Stimulated activated CD8-positive, alpha-beta memory T cell treated with anti-CD3 and anti-CD28 coated beads, Interleukin-7, amount 100 ng/mL, for 4 hours (primary cell): ENCODE data around the gene GREM1.

Experiments used
- DNase-seq, 2 donors: peaks; one replicate each; pipeline ENCODE4 v3.0.0-alpha.2; 2020; ENCODE audit warnings: low read depth in 2 of 2

The GREM1 gene

DNA sequence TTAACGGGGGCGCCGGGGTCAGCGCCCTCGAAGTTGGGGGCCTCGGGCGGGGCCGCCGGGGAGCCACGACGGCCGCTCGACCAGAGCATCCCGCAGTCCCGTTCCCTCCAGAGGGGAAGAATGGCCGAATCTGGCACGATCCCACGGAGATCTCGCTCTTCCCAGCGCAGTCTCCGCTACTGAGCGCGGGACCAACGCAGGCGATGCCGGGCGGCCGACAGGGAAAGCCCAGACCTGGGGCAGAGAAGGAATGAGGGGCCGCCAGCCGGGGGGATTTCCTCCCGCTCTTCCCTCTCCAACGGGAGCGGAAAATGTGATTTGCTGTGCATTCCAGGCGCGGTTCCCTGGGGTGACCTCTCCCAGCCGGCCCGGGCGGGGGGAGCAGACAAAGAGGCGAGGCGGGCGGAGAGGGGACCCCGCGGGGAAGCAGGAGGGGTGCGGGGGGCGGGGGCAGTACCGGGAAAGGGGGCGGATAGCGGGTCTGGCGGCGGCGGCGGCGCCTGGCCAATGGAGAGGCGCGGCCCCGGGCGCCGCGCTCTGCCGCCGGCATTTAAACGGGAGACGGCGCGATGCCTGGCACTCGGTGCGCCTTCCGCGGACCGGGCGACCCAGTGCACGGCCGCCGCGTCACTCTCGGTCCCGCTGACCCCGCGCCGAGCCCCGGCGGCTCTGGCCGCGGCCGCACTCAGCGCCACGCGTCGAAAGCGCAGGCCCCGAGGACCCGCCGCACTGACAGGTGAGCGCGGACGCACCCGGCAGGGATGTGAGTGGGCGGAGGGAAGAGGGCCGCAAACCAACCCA lies at the start of gene GREM1:
TSS of gene GREM1 (plus strand) at position 579 of the 801 bp plus-strand sequence. CDS start 12,687 bp downstream, outside the sequence.
- no peak for DNase-seq

DNA sequence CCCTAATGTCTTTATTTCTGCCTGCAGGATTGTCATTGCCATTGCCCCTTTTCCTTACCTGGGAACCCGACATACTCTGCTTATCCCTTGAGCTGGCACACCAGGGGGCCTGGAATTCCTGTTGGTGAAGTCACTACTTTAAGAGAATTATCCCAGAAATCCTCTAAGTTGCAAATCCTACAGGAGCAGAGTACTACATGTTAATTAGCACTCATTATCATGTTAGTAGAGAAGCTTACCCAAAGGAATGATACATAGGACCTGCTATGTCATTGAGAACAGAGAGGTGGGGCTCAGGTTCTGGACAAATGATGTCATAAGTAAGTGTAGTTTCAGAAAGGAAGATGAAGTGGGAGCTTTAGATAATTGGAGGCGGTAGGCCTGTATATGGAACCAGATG lies 48.9 kb upstream of the GREM1 start:
- no peak for DNase-seq

DNA sequence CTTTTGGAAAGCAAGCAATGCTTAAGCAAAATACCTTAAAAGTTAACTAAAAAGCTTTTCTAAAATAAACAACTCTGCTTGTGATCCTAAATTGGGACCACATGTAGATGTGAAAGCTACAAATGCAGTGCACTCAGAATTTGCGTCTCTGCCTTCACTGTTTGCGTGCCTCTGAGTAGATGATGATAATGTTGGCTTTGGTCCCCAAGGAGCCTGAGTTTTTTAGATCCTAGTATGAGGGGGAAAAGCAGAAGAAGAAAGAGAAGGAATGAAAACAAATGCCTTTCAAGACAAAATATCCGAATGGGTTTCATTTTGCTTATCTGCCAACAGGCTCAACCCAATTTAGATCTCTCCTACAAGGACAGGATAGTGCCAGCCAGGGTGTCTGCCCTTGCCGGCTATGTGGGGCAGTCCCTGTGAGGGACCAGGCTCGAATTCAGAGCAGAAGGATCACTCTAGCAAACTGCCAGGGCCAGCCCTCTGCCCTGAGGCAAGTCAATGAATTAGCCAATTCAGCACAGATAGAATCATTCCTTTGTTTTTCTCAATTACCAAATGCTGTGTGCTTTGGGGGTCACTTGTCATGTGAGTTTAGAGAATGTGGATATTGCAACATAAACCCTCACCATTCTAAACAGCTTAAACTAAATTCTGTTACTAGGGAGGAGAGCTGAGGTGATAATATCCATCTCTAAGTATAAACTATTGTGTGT lies 47.8 kb upstream of the GREM1 start:
- no peak for DNase-seq

DNA sequence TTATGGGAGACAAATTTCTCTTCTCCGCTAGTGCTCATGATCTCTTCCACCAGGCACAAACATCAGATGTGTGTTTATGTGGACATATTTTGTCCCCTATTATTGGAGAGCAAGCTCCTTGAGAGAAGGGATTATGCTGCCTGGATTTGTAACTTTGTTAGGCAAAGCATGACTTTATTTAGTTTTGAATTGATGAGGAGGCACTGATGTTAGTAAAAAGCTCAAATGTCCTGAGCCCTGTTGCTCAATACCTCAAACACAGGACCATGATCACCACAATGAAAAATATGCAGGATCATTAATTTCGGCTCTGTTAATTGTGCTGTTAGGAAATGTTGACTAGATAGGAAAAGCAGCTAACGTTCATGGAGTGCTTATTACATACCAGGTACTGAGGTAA lies 47.2 kb upstream of the GREM1 start:
- no peak for DNase-seq

DNA sequence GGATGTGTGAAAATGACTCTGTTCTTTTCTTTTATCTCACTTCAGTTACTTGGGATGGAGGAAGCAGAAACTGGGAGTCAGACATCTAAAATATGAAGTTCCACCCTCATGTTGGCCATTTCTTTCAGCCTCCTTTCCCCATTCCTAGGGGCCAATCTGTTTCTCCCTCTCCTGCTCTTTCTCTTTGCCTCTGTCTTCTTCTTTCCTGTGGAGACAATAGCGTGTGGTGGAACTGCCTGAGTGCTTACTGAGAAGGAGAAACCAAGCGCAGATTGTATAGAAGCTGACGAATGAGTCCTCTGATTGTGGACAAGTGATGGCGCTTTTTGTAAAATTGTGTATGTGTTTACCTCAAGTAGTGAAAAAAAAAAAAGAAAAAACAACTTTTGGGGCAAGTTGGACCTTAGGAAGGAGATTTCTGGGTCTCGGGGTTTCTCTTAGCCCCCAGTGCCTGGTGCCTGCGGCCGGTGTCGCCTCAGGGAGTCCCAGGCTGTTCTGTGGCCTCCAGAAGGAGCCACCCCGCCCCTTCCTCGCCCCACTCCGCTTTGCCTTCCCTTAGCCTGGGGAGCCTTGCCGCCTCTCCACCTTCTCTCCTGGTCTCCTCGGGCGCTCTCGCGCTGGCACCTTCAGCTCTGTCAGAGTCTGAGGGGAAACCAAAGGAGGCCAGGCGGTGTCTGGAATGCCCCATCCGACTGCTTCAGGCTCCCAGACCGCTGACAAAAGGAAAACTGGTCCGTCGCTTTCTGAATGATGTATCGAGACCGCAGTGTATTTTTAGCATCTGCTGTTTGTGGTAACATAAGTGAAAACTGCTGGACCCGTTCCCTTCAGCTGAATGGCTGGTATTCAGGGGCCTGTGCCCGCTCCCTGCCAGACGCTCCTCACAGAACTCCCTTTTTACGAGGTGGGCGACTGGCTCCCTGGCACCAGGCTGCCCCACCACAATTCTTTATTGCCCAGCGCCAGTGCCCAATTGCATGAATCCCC lies 46.2 kb upstream of the GREM1 start:
- no peak for DNase-seq

DNA sequence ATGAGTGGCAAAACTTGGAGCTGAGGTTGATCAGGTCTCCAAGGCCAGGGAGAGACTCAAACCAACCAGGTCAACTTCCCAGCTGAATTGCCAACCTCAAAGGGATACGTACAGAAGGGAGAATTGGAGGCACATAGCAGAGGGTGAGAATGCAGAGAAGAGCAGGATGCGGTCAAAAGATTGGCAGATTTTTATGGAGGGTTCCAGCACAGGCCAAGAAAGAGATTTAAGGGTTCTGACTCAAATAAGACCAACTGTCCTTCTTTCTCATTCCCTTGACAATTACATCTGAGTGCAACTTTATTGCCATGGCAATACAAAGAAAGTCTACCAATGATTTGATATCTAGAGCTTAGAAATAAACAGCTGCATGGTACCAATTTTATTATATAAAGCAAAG lies 43.1 kb upstream of the GREM1 start:
- DNase-seq: no peak

DNA sequence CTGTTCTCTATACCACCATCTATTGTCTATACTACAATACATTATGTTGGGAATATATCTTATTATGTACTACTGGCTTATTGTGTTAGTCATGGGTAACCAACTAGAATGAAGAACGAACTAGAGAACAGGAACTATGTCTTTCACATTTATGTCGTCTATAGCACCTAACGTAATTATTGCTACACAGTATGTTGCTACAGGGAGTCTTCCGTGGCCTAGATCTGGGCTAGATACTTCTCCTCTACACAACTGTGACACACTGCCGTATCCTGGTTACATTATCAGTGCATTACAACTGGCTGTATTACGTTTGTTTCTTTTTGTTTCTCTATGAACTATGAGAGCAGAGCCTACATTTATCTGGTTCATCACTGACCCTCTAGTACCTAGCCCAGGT lies 42.3 kb upstream of the GREM1 start:
- no peak for DNase-seq

DNA sequence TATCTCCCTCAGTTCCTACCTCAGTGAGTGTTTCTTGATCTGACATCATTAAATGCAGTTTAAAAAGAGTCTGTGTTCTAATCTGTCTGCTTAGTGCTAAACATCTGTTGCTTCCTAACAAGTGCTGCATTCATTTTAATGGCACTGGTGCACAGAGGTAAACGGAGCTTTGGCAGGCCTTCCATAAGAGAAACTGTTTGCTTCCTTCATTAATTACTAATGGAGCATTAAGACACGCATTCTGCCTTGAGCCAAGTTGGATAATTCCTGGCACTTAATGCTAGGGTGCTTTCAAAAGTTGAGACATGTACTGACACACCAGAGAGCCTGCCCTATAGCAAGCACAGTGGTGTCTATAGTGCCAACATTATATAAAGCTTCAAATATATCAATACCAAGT lies 41.6 kb upstream of the GREM1 start:
- no peak for DNase-seq

DNA sequence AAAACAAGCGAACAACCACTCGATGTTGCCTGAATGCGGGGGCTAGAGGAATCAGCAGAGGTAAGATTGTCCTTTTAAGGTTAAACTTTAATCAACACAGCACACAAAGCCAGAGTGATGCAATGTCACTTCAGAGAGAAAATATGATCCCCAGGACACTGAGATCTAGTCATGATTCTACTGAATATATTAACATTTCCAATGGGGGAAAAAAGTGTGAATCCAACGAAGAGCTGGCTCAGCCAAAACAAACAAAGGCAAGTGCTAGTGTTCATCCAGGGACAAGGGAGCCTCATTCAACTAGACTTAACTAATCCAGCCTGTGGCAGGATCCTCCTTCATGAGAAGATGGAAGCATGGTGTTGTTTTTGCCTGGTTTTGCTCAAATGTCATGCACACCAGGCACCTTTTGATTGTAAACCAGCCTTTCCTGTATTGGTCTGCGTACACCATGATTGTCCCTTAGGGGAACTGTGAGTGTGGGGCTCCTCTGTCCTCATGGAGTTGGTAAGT lies 40.5 kb upstream of the GREM1 start:
- DNase-seq: no peak

DNA sequence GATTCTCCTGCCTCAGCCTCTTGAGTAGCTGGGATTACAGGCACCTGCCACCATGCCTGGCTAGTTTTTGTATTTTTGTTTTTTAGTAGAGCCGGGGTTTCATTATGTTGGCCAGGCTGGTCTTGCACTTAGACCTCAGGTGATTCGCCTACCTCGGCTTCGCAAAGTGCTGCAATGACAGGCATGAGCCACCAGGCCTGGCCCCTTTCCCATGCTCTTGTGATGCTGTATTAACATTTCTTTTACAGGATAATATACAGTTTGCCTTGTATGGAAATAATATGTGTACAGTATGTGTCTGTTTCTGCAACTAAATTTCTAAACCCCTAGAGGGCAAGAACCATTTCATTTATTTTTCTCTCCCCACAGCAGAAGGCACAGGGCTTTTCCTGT lies 38.5 kb upstream of the GREM1 start:
- DNase-seq: no peak

DNA sequence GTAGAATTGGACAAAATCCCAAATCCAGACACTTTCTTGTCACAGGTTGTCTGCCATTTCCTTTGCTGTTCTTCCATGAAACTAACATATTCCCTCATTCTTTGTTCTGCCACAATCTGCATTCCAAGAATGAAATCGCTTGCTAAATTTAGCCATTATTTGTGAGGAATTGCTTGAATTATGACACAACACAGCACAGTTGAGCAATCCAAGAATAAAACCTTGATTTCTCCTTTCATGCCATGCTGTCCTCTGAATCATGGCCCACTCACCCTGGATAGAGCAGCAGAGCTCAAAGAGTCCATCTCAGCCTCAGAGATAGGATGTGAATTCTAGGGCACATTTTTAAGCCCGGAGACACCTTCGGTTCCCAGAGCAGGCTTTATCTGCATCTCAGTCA lies 35.2 kb upstream of the GREM1 start:
- DNase-seq: no peak

DNA sequence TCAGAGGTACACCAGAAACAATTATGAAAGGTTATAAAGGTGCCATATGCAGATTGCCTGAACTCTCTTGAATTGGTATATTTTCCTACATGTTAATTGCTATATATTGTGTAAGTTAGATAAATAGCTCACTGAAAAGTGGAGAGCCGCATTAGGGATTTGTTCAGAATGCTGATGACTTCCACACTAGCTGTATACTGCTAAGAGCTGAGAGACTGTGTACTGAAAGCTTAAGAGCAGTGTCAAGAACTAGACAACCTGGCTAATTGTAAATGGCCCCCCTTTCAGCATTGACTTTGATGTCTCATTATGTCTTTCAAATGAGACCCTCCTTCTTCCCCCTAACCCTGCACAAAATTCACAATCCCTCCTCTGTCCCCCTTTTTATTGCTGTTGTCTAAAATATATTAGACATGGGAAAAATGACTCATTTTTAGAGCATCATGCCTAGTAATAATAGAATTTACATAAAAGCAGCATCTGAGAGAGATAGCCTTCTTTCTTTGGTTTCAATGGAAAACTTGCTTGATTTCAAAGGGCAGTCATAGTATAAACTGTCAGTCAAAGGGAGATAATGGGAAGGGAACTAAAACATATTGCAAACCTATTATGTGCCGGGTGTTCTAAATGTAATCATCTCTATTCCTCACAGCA lies 34.7 kb upstream of the GREM1 start:
- no peak for DNase-seq

DNA sequence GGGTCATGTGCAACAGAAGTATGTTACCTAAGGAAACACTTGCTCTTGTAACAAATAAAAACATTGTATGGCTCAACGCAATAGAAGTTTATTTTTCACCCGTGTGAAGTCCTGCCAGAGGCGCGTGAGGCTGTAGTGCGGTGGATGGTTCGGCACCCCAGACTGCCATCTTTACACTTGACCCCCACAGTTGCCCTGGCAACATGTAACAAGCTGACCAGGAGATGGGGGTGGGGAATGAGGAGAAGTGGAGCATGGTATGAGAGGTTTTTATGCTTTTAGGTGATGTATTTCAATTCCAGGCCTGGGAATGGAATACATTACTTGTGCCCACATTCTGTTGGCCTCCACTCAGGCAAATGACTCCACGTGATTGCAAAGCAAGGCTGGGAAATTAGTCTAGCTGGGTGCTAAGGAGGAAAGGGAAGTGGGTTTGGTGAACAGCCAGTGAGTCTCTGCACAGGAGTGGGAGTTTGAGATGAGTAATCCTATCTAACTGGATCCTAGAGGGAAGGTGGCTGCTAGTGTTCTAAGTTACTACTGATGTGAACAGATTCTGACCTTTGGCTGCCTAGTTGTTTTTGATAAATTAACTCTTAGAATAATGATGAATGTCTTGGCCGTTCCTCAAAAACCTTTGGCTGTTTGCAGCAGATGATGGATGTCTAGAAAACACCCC lies 33.8 kb upstream of the GREM1 start:
- DNase-seq: no peak

DNA sequence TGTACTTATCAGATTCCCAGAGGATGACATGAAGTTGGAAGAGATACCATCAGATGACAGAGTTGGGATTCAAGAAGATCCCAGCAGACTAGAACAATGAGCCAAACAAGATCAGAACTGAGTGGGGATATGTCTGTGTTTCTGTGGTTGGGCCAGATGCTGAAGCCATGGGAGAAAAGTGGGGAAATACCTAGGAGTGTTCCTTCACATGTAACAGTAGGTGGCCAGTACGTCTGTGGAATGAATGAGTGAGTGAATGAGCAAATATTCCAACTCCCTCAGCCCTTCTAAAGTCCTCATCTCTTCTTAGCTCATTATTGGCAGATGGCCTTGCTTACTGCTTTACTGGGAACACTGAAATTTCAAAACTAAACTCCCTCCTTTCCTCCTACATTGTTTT lies 32.2 kb upstream of the GREM1 start:
- no peak for DNase-seq

DNA sequence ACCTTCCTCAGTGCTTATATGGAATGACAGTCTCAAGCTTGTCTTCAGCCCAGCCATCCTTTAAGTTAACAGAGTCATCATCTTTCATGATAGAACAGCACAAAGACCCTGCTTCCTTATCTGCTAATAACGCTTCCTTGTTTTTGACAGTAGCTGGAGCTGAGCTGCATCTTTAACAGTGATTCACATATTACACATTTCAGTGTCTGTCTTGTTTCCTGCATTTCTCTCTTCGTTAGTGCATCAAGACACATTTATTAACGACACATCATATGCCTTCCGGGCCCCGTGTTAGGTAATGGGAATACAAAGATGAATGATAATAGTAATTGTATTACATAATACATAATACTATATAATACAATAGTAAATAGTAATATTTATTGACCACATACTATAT lies 30.2 kb upstream of the GREM1 start:
- DNase-seq: no peak

DNA sequence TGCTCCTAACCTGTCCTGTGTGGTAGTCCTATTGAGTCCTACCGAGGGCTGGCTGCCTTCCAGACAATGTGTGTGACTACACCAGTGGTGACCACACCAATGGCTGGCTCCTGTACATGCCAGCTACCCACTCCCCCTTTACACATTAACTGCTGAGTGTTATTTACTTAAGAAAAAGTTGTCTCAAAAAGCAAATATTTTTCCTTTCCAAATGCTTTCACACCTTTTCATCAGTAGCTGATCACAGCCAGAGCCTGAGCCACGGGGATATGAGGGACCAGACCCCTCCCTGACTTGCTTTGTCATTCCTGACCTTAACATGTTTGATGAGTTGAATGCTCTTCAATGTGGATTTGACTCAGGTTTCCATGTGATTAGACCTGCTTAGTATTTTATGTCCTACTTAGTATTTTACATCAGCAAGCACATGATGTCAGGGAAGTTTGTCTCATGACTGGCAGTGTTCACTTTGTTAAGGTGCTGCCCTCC lies 29.6 kb upstream of the GREM1 start:
- no peak for DNase-seq

DNA sequence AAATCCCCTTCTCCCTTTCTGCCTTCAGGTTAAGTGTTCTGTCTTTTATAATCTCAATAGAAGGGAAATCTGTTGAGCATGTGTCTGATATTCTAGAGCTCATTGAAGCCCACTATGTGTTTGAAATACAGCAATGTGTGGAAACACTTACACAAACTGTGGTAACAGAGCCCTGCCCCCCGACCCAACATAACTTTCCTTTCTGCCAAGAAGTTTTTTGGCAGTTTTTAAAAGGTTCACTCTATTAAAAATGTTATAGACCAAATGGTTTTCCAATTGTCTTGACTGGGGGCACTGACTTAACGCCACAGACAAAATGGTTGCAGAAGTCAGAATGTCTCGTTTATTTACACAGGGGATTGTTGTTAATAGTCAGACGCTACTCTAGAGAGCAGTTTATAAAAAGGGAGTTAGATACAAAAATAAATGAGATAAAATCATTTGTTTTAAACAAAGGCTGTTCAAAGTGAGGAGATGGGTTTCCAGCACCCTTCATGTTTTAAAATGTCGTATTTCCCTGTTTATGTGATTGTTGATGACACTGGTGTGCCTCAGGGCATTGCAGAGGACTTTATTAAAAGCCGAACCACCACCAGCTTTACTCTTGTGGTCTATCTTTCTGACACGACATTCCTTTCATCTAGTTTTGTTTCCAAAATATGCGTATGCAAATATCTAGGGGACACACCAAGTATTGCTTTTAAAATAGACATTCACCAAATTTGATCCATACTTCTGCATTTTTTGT lies 26.7 kb upstream of the GREM1 start:
- no peak for DNase-seq

DNA sequence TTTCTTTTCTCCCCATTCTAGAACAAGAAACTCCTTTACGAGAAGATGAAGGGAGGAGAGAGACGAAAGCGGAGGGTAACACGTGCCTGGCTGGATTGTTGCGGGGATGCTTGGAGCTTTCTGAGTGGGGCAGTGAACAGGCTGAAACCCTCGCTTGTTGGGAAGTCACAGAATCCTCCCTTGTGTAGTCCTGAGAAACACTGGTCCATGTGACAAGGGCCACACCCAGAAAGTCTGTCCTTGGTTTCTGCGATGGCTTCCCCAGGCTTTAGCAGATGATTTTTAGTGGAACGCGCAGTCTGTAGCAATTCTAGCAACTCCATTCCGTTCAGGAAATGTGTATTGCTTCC lies 26.1 kb upstream of the GREM1 start:
- no peak for DNase-seq

DNA sequence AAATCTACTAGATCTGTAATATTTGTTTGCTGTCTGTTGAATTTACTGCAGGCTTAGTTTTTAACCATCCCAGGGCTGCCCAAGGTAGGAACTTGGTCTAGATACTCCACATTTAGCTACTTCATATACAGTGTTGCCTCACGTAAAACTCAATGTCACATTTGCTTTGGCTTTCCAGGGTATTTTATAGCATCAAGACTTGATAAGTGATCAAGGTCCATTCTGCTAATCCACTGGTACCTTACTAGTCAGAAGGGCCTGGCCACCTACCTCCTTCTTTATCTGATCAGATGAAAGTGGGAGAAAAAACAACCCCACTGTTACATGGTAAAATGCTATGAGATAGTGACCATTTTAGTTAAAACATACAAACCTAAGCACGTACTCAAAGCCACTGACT lies 25.5 kb upstream of the GREM1 start:
- DNase-seq: no peak
